ENCODE data around the gene OR12D3.

Gene OR12D3, protein sequence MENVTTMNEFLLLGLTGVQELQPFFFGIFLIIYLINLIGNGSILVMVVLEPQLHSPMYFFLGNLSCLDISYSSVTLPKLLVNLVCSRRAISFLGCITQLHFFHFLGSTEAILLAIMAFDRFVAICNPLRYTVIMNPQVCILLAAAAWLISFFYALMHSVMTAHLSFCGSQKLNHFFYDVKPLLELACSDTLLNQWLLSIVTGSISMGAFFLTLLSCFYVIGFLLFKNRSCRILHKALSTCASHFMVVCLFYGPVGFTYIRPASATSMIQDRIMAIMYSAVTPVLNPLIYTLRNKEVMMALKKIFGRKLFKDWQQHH

DNA sequence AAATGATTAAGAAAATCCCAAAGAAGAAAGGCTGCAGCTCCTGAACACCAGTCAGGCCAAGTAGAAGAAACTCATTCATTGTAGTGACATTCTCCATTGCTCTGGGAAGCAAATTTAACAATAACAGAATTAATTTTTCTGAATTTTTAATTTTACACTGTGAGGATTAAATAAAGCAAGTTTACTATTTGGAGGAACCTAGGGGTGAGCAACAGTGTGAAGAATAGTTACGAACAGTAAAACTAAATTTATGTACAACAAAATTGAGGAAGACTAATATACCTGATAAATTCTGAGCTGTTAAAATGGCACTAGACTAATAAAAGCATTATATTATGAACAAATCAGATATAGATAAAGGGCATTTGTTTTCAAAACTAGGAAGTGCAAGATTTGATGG, at the start of gene OR12D3:
OR12D3 (minus strand) TSS at position 101 of the 400 bp plus-strand sequence; CDS start at position 97, 4 bp downstream.
- no peak within 1 kb of the TSS for H3K4me3 ChIP-seq (replicated peaks; ENCODE audit: low read depth, low read length)
- no peak for DNase-seq (ENCODE audit: extremely low read depth, low read depth)
- TF ChIP-seq, protein P1, sequence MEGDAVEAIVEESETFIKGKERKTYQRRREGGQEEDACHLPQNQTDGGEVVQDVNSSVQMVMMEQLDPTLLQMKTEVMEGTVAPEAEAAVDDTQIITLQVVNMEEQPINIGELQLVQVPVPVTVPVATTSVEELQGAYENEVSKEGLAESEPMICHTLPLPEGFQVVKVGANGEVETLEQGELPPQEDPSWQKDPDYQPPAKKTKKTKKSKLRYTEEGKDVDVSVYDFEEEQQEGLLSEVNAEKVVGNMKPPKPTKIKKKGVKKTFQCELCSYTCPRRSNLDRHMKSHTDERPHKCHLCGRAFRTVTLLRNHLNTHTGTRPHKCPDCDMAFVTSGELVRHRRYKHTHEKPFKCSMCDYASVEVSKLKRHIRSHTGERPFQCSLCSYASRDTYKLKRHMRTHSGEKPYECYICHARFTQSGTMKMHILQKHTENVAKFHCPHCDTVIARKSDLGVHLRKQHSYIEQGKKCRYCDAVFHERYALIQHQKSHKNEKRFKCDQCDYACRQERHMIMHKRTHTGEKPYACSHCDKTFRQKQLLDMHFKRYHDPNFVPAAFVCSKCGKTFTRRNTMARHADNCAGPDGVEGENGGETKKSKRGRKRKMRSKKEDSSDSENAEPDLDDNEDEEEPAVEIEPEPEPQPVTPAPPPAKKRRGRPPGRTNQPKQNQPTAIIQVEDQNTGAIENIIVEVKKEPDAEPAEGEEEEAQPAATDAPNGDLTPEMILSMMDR (IDR thresholded peaks at IDR 0.05; ENCODE audit: low read depth, low read length, missing control alignments), result no peak

DNA sequence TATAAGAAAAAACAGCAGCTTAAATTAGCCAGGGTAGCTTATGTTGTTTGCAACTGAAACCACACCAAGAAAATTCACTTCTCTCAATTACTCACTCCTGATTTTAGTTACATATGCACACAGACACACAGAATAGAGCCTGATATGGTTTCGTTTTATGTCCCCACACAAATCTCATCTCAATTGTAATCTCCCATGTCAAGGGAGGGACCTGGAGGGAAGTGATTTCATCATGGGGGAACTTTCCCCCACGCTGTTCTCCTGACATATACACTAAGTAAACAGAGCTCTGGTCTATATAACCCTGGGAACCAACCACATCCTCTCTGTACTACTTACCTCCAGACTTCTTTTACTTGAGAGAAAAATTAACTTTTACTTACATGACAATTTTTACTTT, 49.5 kb upstream of the OR12D3 start:
- no peak overlapping the region for H3K4me3 ChIP-seq (replicated peaks; ENCODE audit: low read depth, low read length)
- TF ChIP-seq, protein P1 (IDR thresholded peaks at IDR 0.05; ENCODE audit: low read depth, low read length, missing control alignments), result no peak
- no peak for DNase-seq (ENCODE audit: extremely low read depth, low read depth)

DNA sequence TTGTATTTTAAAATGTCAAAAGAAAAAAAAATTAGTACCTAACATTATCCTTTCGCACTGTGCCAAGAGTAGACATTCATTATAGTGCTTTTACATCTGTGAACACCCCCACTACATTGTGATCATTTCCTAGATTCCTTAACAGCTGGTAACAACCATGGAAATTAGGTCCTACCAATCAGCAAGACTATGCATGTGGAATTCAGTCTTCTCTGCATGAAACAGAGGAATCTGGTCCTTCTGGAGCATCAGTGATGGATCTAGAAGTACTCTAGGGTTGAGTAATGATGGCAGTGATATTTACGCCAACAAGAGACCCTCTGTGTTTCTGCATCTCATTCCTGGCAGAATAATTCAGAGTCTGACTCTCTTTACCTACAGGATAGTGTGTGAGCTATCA, 49.1 kb upstream of the OR12D3 start:
- H3K4me3 ChIP-seq (replicated peaks; ENCODE audit: low read depth, low read length), result no peak overlapping the region
- TF ChIP-seq, protein P1 (IDR thresholded peaks at IDR 0.05; ENCODE audit: low read depth, low read length, missing control alignments), result no peak
- DNase-seq (ENCODE audit: extremely low read depth, low read depth), result no peak

DNA sequence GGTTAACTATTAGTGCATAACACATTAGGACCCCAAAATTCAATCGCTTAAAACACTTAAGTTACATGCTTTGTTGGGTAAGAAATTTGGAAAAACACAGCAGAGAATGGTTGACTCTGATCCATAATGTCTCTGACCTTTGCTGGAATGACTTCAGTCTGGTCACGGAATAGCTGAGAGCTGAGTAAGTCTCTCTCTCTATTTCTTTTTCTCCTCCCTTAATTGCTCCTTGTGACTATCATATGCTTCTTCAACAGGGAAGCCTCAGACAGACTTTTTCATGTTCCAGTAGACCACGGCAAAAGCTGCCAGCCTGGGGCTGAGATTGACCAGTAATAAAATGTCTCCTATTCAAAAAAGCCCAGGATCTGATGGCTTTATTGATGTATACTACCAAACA, 44.4 kb upstream of the OR12D3 start:
- TF ChIP-seq, protein P1 (IDR thresholded peaks at IDR 0.05; ENCODE audit: low read depth, low read length, missing control alignments), result no peak
- H3K4me3 ChIP-seq (replicated peaks; ENCODE audit: low read depth, low read length), result no peak overlapping the region
- no peak for DNase-seq (ENCODE audit: extremely low read depth, low read depth)

DNA sequence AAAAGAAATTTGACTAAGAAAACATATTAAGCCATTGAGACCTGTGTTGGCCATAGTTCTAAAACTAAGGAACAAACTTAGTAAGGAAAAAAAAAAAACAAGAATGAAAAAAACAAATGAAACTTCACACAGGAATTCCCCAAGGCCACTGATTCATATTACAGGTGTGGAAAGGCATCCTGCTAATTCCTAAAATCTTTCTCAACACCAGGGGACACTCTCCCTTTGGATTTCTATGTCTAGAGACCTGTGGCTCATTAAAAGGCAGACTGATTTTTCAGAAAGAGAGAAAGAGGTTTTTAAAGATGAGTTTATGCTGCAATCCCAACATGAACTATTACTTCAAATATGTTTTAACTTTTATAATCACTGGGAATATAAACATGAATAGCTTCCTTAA, 39.5 kb upstream of the OR12D3 start, which contains the start of gene OR12D1:
OR12D1 (plus strand) TSS at position 341 of the 400 bp plus-strand sequence.
- TF ChIP-seq, protein P1 (IDR thresholded peaks at IDR 0.05; ENCODE audit: low read depth, low read length, missing control alignments), result no peak

DNA sequence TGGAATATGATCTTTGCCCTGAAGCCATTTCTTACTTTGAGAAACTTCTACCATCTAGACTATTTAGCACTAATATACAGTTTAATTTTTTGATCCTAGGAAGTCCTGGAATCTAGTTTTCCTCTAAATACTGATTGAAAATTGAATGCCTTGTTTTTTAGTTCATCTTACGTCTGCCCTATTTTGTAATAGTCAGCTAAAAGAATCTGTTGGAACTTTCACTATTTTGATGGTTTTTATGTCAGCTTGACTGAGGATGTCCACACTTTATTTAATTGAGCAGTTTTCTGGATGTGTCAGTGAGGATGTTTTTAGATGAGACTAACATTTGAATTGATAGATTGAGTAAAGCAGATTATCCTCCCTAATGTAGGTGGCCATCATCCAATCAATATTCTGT, 28.7 kb upstream of the OR12D3 start:
- H3K4me3 ChIP-seq (replicated peaks; ENCODE audit: low read depth, low read length), result no peak overlapping the region
- no peak for DNase-seq (ENCODE audit: extremely low read depth, low read depth)
- TF ChIP-seq, protein P1 (IDR thresholded peaks at IDR 0.05; ENCODE audit: low read depth, low read length, missing control alignments), result no peak

More for the DNA sequence above, 39.5 kb upstream of the OR12D3 start, which contains the start of gene OR12D1:
- DNase-seq (ENCODE audit: extremely low read depth, low read depth), result no peak
- H3K4me3 ChIP-seq (replicated peaks; ENCODE audit: low read depth, low read length), result no peak within 1 kb of the TSS
